HG03520 (cell line): ENCODE measurements around the gene TRIM44.
"Not testable (repeated sequence)": the region's sequence is repeated elsewhere in the genome, so short reads cannot be mapped to it uniquely, and the experiment has no call there.

Experiments
- ATAC-seq: cut with Tn5 transposase; IDR thresholded peaks from one replicate; pipeline ENCODE4 v1.9.1; 2021; ENCODE audit warnings: mild to moderate bottlenecking, moderate library complexity; ENCODE audit not compliant: unreplicated experiment

The TRIM44 gene

GRCh38 chr11:35846874-35847273, 184.3 kb downstream of the TRIM44 start:
- no peak for ATAC-seq

- ATAC-seq, result no peak
These were observed 184.9 kb downstream of the TRIM44 start for GRCh38 chr11:35847473-35847872.

- no peak for ATAC-seq
These were observed 186.0 kb downstream of the TRIM44 start for GRCh38 chr11:35848616-35849015.

- no peak for ATAC-seq
These were observed 187.6 kb downstream of the TRIM44 start for GRCh38 chr11:35850191-35850590.

- ATAC-seq, result no peak
These were observed 188.8 kb downstream of the TRIM44 start for GRCh38 chr11:35851342-35851741.

GRCh38 chr11:35852056-35852455, 189.5 kb downstream of the TRIM44 start:
- no peak for ATAC-seq

- no peak for ATAC-seq
These were observed 191.4 kb downstream of the TRIM44 start for GRCh38 chr11:35853971-35854370.

- no peak for ATAC-seq
These were observed 193.1 kb downstream of the TRIM44 start for GRCh38 chr11:35855671-35856070.

- ATAC-seq, result no peak
These were observed 193.7 kb downstream of the TRIM44 start for GRCh38 chr11:35856259-35856658.

- no peak for ATAC-seq
These were observed 194.2 kb downstream of the TRIM44 start for GRCh38 chr11:35856756-35857155.

GRCh38 chr11:35857922-35858321, 195.3 kb downstream of the TRIM44 start:
- ATAC-seq, result no peak

GRCh38 chr11:35859301-35859700, 196.7 kb downstream of the TRIM44 start:
- ATAC-seq, result no peak

- ATAC-seq, result not testable (repeated sequence)
These were observed 197.6 kb downstream of the TRIM44 start for GRCh38 chr11:35860194-35860593.

- ATAC-seq, result no peak
These were observed 198.6 kb downstream of the TRIM44 start for GRCh38 chr11:35861191-35861590.

GRCh38 chr11:35862666-35863065, 200.1 kb downstream of the TRIM44 start:
- ATAC-seq, result no peak

GRCh38 chr11:35864131-35864530, 201.6 kb downstream of the TRIM44 start:
- ATAC-seq, result no peak

GRCh38 chr11:35866601-35867000, 204.0 kb downstream of the TRIM44 start:
- no peak for ATAC-seq
